Measurements from ENCODE around the gene OSTM1. TPM values are rescaled to one million over a fixed set of nuclear protein-coding genes. Genes with fewer than 3 reads are reported as not detected.

OSTM1 gene
- total RNA-seq, 2 donors from 2014 or later, result 70.7 to 102 TPM

DNA sequence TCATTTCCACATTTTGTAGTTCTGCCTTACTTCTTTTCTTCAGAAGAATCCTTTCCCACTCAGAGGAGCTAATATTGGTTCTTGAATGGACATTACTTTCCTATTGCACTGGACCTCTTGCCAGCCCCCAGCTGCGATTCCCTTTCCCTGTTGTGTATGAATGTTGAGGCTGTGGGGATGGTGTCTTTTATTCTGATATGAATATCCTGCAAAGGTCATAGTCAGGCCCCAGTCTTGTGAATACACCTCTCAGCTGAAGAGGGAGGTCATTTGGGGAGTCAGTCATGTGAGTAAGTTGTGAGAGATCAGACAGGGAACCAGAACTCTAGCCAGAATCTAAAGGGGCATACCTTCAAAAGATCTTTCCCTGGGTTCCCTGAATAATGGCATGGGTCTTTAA lies 32.6 kb upstream of the OSTM1 start:
- DNase-seq (ENCODE audit: low spot score), result no peak
- intact Hi-C loops (cut with DNase I), result no loop called here

DNA sequence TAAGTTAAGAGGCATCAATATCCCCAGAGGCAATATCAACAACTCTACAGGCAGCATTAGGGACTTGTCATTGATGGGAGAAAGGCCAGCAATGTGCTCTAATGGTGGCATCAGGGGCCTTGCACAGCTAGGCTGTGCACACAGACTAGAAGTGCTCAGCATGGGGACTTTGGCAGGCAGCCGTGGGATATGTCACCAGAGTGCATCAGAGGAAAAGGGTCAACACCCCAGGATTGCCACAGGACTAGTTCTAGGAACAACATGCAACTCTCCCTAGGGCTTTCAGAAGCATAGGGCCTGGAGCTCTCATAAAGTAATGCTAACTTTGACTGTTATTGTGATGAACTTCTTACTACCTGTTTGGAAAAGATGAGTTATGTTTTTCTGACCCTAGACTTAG lies 32.2 kb upstream of the OSTM1 start:
- intact Hi-C loops (cut with DNase I), result no loop called here
- DNase-seq (ENCODE audit: low spot score), result no peak

DNA sequence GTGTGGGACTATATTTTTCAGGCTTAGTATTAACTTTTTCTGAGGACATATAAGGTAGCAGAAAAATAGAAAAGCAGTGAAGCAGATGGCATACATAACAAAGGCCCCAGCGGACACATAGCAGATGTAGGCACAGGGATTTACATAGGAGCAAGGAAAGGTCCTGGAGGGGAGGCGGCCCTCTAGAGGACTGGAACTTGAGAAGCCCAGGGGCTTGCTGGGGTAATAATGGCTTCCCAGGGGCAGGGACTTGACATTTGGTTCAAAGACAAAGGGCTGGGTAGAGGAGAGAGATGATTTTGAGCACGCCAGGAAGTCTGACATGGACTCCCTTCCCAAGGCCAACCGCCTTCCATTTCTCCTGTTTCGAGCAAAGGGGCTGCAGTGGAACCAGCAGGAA lies 31.7 kb upstream of the OSTM1 start:
- intact Hi-C loops (cut with DNase I), result no loop called here
- no peak for DNase-seq (ENCODE audit: low spot score)

- DNase-seq (ENCODE audit: low spot score), result no peak
Measured at GRCh38 chr6:108105571-108105970, 31.0 kb upstream of the OSTM1 start.

DNA sequence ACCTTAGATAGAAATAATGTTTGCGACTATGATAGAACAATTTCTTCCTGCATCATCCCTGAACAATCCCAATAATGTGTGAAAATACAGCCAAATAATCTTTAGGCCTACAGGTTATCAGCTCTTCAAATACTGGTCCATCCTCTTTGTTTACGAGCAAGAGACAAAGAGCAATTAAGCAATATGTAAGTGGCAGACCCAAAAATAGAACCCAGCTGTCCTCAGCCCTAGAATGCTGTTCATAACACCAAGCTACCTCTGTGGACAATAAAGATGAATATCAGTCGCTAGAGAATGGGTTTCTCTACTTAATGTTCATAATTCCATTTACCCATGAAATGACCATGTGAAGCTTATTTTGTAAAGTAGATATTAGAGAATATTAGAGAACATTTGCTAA lies 28.4 kb upstream of the OSTM1 start:
- no peak for DNase-seq (ENCODE audit: low spot score)
- intact Hi-C loops (cut with DNase I), result no loop called here

More at GRCh38 chr6:108105571-108105970, 31.0 kb upstream of the OSTM1 start:
- intact Hi-C loops (cut with DNase I), result no loop called here

- no peak for DNase-seq (ENCODE audit: low spot score)
- intact Hi-C loops (cut with DNase I), result no loop called here
Measured at GRCh38 chr6:108100003-108100402, 25.5 kb upstream of the OSTM1 start.

- intact Hi-C loops (cut with DNase I), result no loop called here
- DNase-seq (ENCODE audit: low spot score), result no peak
Measured at GRCh38 chr6:108097882-108098281, 23.3 kb upstream of the OSTM1 start.

DNA sequence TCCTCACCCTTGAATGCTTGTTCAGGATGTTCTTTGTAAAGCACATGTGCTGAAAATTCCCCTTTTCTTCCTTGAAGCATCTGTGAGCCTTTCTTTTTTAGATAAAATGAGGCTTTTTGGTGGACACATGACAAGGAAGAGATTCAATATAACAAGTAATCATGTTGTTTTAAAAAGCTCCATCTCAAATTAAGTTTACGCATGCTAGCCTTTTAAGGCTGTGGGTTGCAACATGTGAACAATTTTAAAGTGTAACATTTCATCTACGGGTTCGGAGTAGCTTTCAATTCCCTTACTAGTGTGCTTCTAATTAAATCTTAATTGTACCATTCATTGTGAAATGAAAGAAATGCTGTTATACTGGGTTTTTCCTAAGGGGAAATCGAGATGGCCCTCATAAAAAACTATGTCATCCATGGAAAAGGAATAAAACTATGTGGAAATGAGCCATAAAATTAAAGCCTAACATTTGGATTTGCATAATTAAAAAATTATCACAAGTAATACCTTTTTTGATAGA lies 19.3 kb upstream of the OSTM1 start:
- DNase-seq (ENCODE audit: low spot score), result no peak
- intact Hi-C loops (cut with DNase I), result no loop called here

DNA sequence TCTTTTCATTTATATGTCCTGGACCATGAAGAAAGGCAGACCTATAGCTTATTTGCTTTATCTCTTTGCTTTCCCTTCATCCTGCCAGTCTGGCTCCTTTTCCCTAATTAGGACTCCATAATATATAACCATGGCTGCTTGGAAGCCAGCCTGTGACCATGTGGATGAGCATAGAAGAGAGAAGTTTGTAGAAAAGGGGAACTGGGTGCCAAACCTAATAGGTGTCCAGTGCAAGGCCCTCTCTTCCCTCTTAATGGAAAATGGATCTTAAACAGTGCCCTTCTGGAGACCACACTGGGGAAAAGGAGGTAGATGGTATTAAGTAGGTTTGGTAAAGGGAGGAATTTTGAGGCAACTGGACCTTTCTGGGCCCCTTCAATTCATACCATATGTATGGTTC lies 16.7 kb upstream of the OSTM1 start:
- no peak for DNase-seq (ENCODE audit: low spot score)
- intact Hi-C loops (cut with DNase I), result no loop called here

- DNase-seq (ENCODE audit: low spot score), result no peak
- intact Hi-C loops (cut with DNase I), result no loop called here
Measured at GRCh38 chr6:108083349-108083748, 8.8 kb upstream of the OSTM1 start.

GRCh38 chr6:108082539-108082938 lies 8.0 kb upstream of the OSTM1 start:
- no peak for DNase-seq (ENCODE audit: low spot score)

GRCh38 chr6:108080010-108080780 lies 5.7 kb upstream of the OSTM1 start:
- intact Hi-C loops (cut with DNase I), result no loop called here
- DNase-seq (ENCODE audit: low spot score), result no peak

More at GRCh38 chr6:108082539-108082938, 8.0 kb upstream of the OSTM1 start:
- intact Hi-C loops (cut with DNase I), result no loop called here

DNA sequence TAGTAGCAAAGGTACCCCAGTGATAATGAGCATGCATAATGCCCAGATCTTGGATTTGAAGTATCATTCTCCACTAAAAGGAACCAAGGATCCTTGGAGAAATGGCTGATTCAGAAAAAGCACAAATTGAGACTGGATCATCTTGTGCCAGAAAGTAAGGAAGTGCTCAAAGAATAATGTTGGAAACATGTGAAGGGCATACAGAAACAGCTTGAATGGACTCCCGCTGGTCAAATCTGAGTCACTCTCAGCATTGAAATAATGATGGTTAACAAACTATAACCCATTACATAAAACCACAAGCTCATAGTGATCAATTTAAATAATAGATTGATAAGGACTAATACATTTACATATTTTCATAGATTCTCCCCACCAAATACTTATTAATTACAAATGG lies 3.6 kb upstream of the OSTM1 start:
- no peak for DNase-seq (ENCODE audit: low spot score)
- intact Hi-C loops (cut with DNase I), result no loop called here

DNA sequence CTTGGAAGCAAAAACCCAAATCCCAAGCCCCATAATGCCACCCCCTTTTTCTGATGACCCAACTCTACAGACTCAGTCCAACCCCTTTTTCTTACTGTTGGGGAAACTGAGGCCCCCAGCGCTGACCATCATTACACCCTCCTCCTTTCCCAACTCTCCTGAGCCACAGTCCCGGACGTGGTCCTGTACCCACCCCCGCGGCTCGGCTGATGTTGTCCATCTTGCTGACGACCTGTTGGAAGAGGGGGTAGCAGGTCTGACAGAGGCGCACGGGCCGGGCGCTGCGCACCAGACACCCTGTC lies 533 bp downstream of the OSTM1 start:
- peak; percentile 87 for DNase-seq (ENCODE audit: low spot score)
- intact Hi-C loops (cut with DNase I), result no loop called here

GRCh38 chr6:108071736-108072276 lies 2.7 kb downstream of the OSTM1 start:
- no peak for DNase-seq (ENCODE audit: low spot score)
- intact Hi-C loops (cut with DNase I), result no loop called here

GRCh38 chr6:108068618-108069017 lies 5.9 kb downstream of the OSTM1 start:
- intact Hi-C loops (cut with DNase I), result no loop called here
- DNase-seq (ENCODE audit: low spot score), result no peak

- intact Hi-C loops (cut with DNase I), result no loop called here
- no peak for DNase-seq (ENCODE audit: low spot score)
Measured at GRCh38 chr6:108068182-108068581, 6.4 kb downstream of the OSTM1 start.

DNA sequence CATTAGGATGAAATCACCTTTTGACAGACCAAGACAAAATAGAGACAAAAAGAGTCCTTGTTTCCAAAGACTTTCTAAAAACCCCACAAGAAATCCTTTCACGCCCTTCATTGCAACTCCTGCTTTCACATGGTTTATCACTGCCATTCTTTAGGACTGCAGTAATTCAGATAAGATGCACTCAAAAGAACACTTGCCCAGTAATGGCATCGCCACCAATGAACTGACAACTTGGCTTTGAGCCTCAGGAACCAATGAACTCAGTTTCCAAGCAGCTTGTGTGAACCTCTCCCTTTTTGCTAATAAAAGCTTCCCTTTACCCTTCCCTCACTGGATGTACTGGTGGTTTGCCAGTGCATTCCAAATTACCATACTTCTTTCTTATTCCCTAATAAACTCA lies 21.8 kb downstream of the OSTM1 start:
- intact Hi-C loops (cut with DNase I), result no loop called here
- no peak for DNase-seq (ENCODE audit: low spot score)

- no peak for DNase-seq (ENCODE audit: low spot score)
- intact Hi-C loops (cut with DNase I), result no loop called here
Measured at GRCh38 chr6:108051481-108051880, 23.1 kb downstream of the OSTM1 start.

DNA sequence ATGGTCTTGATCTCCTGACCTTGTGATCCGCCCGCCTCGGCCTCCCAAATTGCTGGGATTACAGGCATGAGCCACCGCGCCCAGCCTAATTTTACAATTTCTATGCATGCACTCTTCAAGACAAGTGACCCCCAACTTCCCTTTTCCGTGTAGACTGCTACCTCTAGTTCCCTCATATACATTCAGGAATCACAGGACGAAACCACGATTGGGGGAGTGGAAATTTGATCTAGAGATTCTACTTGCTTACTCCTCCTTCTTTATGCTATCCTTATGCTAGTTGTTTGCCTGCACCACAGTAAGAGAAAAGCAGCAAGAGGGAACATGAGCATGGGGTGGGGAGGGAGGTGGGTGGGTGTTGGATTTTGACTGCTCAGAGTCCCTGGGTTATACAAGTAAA lies 34.9 kb downstream of the OSTM1 start:
- no peak for DNase-seq (ENCODE audit: low spot score)
- intact Hi-C loops (cut with DNase I), result no loop called here

DNA sequence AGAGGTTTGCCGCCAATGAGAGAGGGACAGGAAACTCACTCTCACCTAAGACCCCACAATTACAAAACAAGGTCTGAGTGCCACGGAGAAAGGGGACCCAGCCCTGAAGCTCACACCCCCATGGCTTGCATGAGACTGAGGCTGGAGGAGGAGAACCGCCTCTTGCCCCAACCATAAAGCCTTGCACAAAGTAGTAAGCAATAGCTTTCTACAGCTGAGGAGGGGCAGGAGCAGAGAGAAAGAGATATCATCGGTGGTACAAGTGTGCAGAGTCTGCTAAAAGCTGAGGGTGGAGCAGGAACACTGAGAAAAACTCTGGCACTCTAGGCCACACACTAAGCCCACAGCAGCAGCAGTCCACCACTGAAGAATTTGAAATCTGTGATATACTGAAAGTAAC lies 37.7 kb downstream of the OSTM1 start:
- intact Hi-C loops (cut with DNase I), result no loop called here
- no peak for DNase-seq (ENCODE audit: low spot score)

Measured in posterior vena cava (tissue), 2 donors.